OCI-LY3 (cell line): ENCODE measurements around the gene PLXNA3.

ENCODE experiments used
- H2AFZ ChIP-seq: fragments of 200-600, 300-600 bp; shearing (Covaris generic); 2 replicates; pipeline ENCODE4 v1.6.0; 2014; ENCODE audit warnings: antibody characterized with exemption, low read depth, low read length
- H3K27ac ChIP-seq: fragments of 200-600, 300-600 bp; sonication (generic); 2 replicates; pipeline ENCODE4 v1.5.1; 2014; ENCODE audit warnings: mild to moderate bottlenecking, low read length, moderate library complexity, mixed read lengths
- H3K27me3 ChIP-seq: fragments of 200-600, 300-600 bp; sonication (generic); 2 replicates; pipeline ENCODE4 v1.6.1; 2014; ENCODE audit warnings: low read depth, low read length, mixed read lengths
- H3K36me3 ChIP-seq: fragments of 200-600, 300-600 bp; sonication (generic); replicated peaks from 2 replicates; pipeline ENCODE3; 2014; ENCODE audit warnings: low read depth, low read length, mixed read lengths
- H3K4me1 ChIP-seq: fragments of 300-600, 200-600 bp; sonication (generic); 2 replicates; pipeline ENCODE4 v1.6.1; 2014; ENCODE audit warnings: low read length, mixed read lengths
- H3K4me2 ChIP-seq: fragments of 200-600, 300-600 bp; sonication (generic); 2 replicates; pipeline ENCODE4 v1.6.1; 2014; ENCODE audit warnings: low read length, mixed read lengths
- H3K4me3 ChIP-seq: fragments of 300-600, 200-600 bp; sonication (generic); 2 replicates; pipeline ENCODE4 v1.5.1; 2014; ENCODE audit warnings: antibody characterized with exemption, mild to moderate bottlenecking, low read length, moderate library complexity
- H3K79me2 ChIP-seq: fragments of 300-600, 200-600 bp; shearing (Covaris generic); 2 replicates; pipeline ENCODE4 v1.6.1; 2014; ENCODE audit warnings: mild to moderate bottlenecking, low read length, mixed read lengths
- H3K9ac ChIP-seq: fragments of 300-600, 200-600 bp; shearing (Covaris generic); 2 replicates; pipeline ENCODE4 v1.6.0; 2014; ENCODE audit warnings: mild to moderate bottlenecking, low read length, moderate library complexity
- H3K9me3 ChIP-seq: fragments of 200-600, 300-600 bp; shearing (Covaris generic); 2 replicates; pipeline ENCODE4 v1.6.1; 2014; ENCODE audit warnings: low read length, mixed read lengths; ENCODE audit not compliant: insufficient read depth
- H4K20me1 ChIP-seq: fragments of 200-600, 300-600 bp; sonication (generic); 2 replicates; pipeline ENCODE4 v1.6.1; 2016; ENCODE audit warnings: low read length, mixed read lengths; ENCODE audit not compliant: insufficient read depth
- CTCF ChIP-seq: fragments of 200-600, 300-600 bp; sonication (generic); IDR thresholded peaks from 2 replicates; pipeline ENCODE4 v1.5.1; 2014; ENCODE audit warnings: antibody characterized with exemption, low read length, low read depth
- EZH2phosphoT487 ChIP-seq: fragments of 200-600 bp; shearing (Covaris generic); IDR thresholded peaks from 2 replicates; pipeline ENCODE4 v1.6.1; 2018; ENCODE audit warnings: antibody characterized with exemption, mixed run types, low read depth

PLXNA3 gene

GRCh38 chrX:154517101-154517781 lies 59.2 kb downstream of the PLXNA3 start:
- Histone ChIP-seq H3K27ac (no peak overlapping the region), H3K27me3 (no peaks in the 10 kb centered on the region), H3K4me3 (peak overlapping the region; percentile 98), H3K9me3 (no peaks in the 10 kb centered on the region), H3K36me3 (no peaks in the 10 kb centered on the region), H2AFZ (no peak overlapping the region), H4K20me1 (no peaks in the 10 kb centered on the region), H3K79me2 (peaks cover 7% of the 10 kb centered on the region; the same call in 1 of the 2 replicates), H3K4me1 (peaks cover 9% of the 10 kb centered on the region), H3K9ac (no peak overlapping the region), H3K4me2 (peak overlapping the region; percentile 97)
- TF ChIP-seq CTCF (no peak), EZH2phosphoT487 (no peak)

GRCh38 chrX:154519389-154519788 lies 61.3 kb downstream of the PLXNA3 start:
- Histone ChIP-seq H3K27me3 (no peaks in the 10 kb centered on the region), H3K4me2 (no peak overlapping the region), H3K36me3 (no peaks in the 10 kb centered on the region), H2AFZ (no peak overlapping the region), H3K9ac (no peak overlapping the region), H3K9me3 (no peaks in the 10 kb centered on the region), H3K4me1 (peaks cover 9% of the 10 kb centered on the region), H3K4me3 (no peak overlapping the region), H4K20me1 (no peaks in the 10 kb centered on the region), H3K27ac (no peak overlapping the region), H3K79me2 (peaks cover 7% of the 10 kb centered on the region; the same call in 1 of the 2 replicates)
- no peak for TF ChIP-seq EZH2phosphoT487
- no peak for TF ChIP-seq CTCF

GRCh38 chrX:154525606-154526490 lies 67.8 kb downstream of the PLXNA3 start:
- no peak overlapping the region for H3K4me2 ChIP-seq

More at GRCh38 chrX:154525606-154526490, 67.8 kb downstream of the PLXNA3 start:
- Histone ChIP-seq H4K20me1 (no peaks in the 10 kb centered on the region), H3K36me3 (no peaks in the 10 kb centered on the region), H3K9ac (no peak overlapping the region), H3K79me2 (no peaks in the 10 kb centered on the region), H3K9me3 (no peaks in the 10 kb centered on the region), H2AFZ (no peak overlapping the region), H3K4me1 (peaks cover 11% of the 10 kb centered on the region), H3K27me3 (no peaks in the 10 kb centered on the region), H3K4me3 (no peak overlapping the region), H3K27ac (no peak overlapping the region)
- TF ChIP-seq CTCF (no peak), EZH2phosphoT487 (no peak)
